SK-N-SH (cell line): ENCODE measurements around the gene RPS28. TPM values are rescaled to one million over a fixed set of nuclear protein-coding genes. Genes with fewer than 3 reads are reported as not detected.
A peak's percentile ranks its signal among the peaks of the same experiment; 100 is the strongest.

ENCODE experiments used
- CTCF ChIA-PET: fragments of 300-600, 350-600 bp; formaldehyde crosslinking; extraction: SDS; loops from one replicate; lab custom pipeline; 2021; lab: Yijun Ruan, JAX
- POLR2A ChIA-PET: fragments of 350-600 bp; sonication (Branson Sonifier 250); formaldehyde crosslinking; extraction: SDS; loops from one replicate; lab custom pipeline; 2020; ENCODE audit warnings: antibody characterized with exemption, inconsistent platforms; lab: Yijun Ruan, JAX
- DNase-seq: peaks from one replicate; pipeline ENCODE4 v3.0.0; 2012
- H2AFZ ChIP-seq: fragments of 200-600 bp; sonication (generic); 2 replicates; pipeline ENCODE4 v1.8.1; 2016; ENCODE audit warnings: antibody characterized with exemption, mild to moderate bottlenecking, low read depth
- H3F3A ChIP-seq: fragments of 200-600 bp; sonication (generic); replicated peaks from 2 replicates; pipeline ENCODE3; 2016; ENCODE audit warnings: antibody characterized with exemption, mild to moderate bottlenecking; ENCODE audit not compliant: insufficient read depth
- H3K27ac ChIP-seq, 2 experiments: fragments of 200-500 bp in 1 of 2; fragments of 200-600 bp in 1 of 2; sonication (Bioruptor generic) in 1 of 2; sonication (generic), shearing (Covaris generic) in 1 of 2; 2 replicates each; pipeline versions ENCODE4 v1.5.1 to v1.6.1; 2014 to 2016; ENCODE audit warnings: low read depth in 2 of 2, inconsistent platforms in 1 of 2, low read length in 1 of 2, mild to moderate bottlenecking in 1 of 2, mixed read lengths in 1 of 2
- H3K27me3 ChIP-seq: fragments of 200-600 bp; sonication (generic), shearing (Covaris generic); 2 replicates; pipeline ENCODE4 v1.6.1; 2016; ENCODE audit warnings: mixed run types; ENCODE audit not compliant: insufficient read depth
- H3K36me3 ChIP-seq, 2 experiments: fragments of 200-500 bp in 1 of 2; fragments of 200-600 bp in 1 of 2; sonication (Bioruptor generic) in 1 of 2; sonication (generic) in 1 of 2; replicated peaks in 1 of 2; 2 replicates each; pipeline versions ENCODE3 to v1.5.1; 2014 to 2016; ENCODE audit warnings: low read length in 1 of 2, mild to moderate bottlenecking in 1 of 2; ENCODE audit not compliant: insufficient read depth in 2 of 2, control insufficient read depth in 1 of 2
- H3K4me1 ChIP-seq, 2 experiments: fragments of 200-500 bp in 1 of 2; fragments of 200-600 bp in 1 of 2; sonication (Bioruptor generic) in 1 of 2; sonication (generic), shearing (Covaris generic) in 1 of 2; 2 replicates each; pipeline versions ENCODE4 v1.5.1 to v1.6.1; 2014 to 2016; ENCODE audit warnings: low read depth in 1 of 2, low read length in 1 of 2, mixed run types in 1 of 2; ENCODE audit not compliant: insufficient read depth in 2 of 2, control insufficient read depth in 1 of 2
- H3K4me2 ChIP-seq: fragments of 200-600 bp; sonication (generic), shearing (Covaris generic); 2 replicates; pipeline ENCODE4 v1.6.1; 2017; ENCODE audit warnings: mixed run types
- H3K4me3 ChIP-seq, 2 experiments: fragments of 200-500 bp in 1 of 2; fragments of 200-600 bp in 1 of 2; sonication (Bioruptor generic) in 1 of 2; sonication (generic), shearing (Covaris generic) in 1 of 2; 2 replicates each; pipeline versions ENCODE4 v1.5.1 to v1.8.1; 2014 to 2016; ENCODE audit warnings: low read depth in 2 of 2, inconsistent platforms in 1 of 2, low read length in 1 of 2, mild to moderate bottlenecking in 1 of 2, mixed read lengths in 1 of 2, moderate library complexity in 1 of 2
- H3K79me2 ChIP-seq: fragments of 200-600 bp; sonication (generic); 2 replicates; pipeline ENCODE4 v1.8.1; 2017; ENCODE audit warnings: mild to moderate bottlenecking; ENCODE audit not compliant: insufficient read depth
- H3K9ac ChIP-seq: fragments of 200-600 bp; sonication (generic); 2 replicates; pipeline ENCODE4 v1.6.1; 2017; ENCODE audit warnings: mixed run types
- H3K9me2 ChIP-seq: fragments of 200-600 bp; sonication (generic); 2 replicates; pipeline ENCODE4 v1.6.1; 2017; ENCODE audit warnings: mixed run types
- H3K9me3 ChIP-seq: fragments of 200-600 bp; sonication (generic); 2 replicates; pipeline ENCODE4 v1.6.1; 2017; ENCODE audit warnings: mixed run types, mild to moderate bottlenecking, moderate library complexity
- H4K20me1 ChIP-seq: fragments of 200-600 bp; sonication (generic); 2 replicates; pipeline ENCODE4 v1.6.1; 2017; ENCODE audit warnings: mild to moderate bottlenecking, mixed run types; ENCODE audit not compliant: insufficient read depth
- EP300 ChIP-seq, 2 experiments: IDR thresholded peaks; 2 replicates each; pipeline versions ENCODE4 v1.4.0 to v1.6.1; 2012; ENCODE audit warnings: borderline replicate concordance in 1 of 2, low read depth in 1 of 2, low read length in 1 of 2
- EZH2phosphoT487 ChIP-seq: fragments of 200-600 bp; sonication (generic); IDR thresholded peaks from 2 replicates; pipeline ENCODE4 v1.6.1; 2017; ENCODE audit warnings: low read depth, mixed run types, mild to moderate bottlenecking, antibody characterized with exemption, moderate library complexity, borderline replicate concordance
- FOSL2 ChIP-seq: IDR thresholded peaks from 2 replicates; pipeline ENCODE4 v1.4.0; 2012; ENCODE audit warnings: low read depth, mild to moderate bottlenecking, moderate library complexity, borderline replicate concordance
- GABPA ChIP-seq: IDR thresholded peaks from 2 replicates; pipeline ENCODE4 v1.4.0; 2012; ENCODE audit warnings: low read depth, mild to moderate bottlenecking
- GATA2 ChIP-seq: sonication (generic); formaldehyde crosslinking; IDR thresholded peaks from 2 replicates; pipeline ENCODE4 v1.5.0; 2020; ENCODE audit warnings: mild to moderate bottlenecking, missing genetic modification reagents
- JUND ChIP-seq: IDR thresholded peaks from 2 replicates; pipeline ENCODE4 v1.4.0; 2012
- MEF2A ChIP-seq: IDR thresholded peaks from 2 replicates; pipeline ENCODE4 v1.4.0; 2012; ENCODE audit warnings: low read depth, borderline replicate concordance
- NFIC ChIP-seq: IDR thresholded peaks from 2 replicates; pipeline ENCODE4 v1.4.0; 2012; ENCODE audit warnings: borderline replicate concordance
- NRF1 ChIP-seq: IDR thresholded peaks from 2 replicates; pipeline ENCODE4 v1.6.1; 2012; ENCODE audit warnings: low read depth, mild to moderate bottlenecking, low read length
- RCOR1 ChIP-seq: fragments of 150-350 bp; IDR thresholded peaks from 2 replicates; pipeline ENCODE4 v1.6.1; 2017; ENCODE audit warnings: antibody characterized with exemption, low read length
- WGBS: methylation state at CpG from one replicate; pipeline ENCODE4 v1.1.6; 2017; ENCODE audit warnings: low lambda C conversion rate; 5-methylcytosine and 5-hydroxymethylcytosine counted together
- polyA plus RNA-seq, 3 experiments: library from polyadenylated mRNA; depleted of rRNA; stranded (reverse); fragments of >200 nt; gene quantifications; 2 replicates each; pipeline ENCODE4 v1.2.3, GENCODE V29; 2012
- TF ChIP-seq, protein P1 (sequence below): fragments of 200-600 bp; sonication (generic); IDR thresholded peaks from 2 replicates; pipeline ENCODE4 v1.6.1; 2017; ENCODE audit warnings: antibody characterized with exemption, mild to moderate bottlenecking, moderate library complexity
- TF ChIP-seq, protein P2 (sequence below): IDR thresholded peaks from 2 replicates; pipeline ENCODE4 v1.4.0; 2012; ENCODE audit warnings: low read depth
- TF ChIP-seq, protein P3 (sequence below): fragments of 150-350 bp; IDR thresholded peaks from 2 replicates; pipeline ENCODE4 v1.6.1; 2016; ENCODE audit warnings: mild to moderate bottlenecking, low read depth, low read length
- TF ChIP-seq, protein P4 (sequence below): fragments of 150-350 bp; IDR thresholded peaks from 2 replicates; pipeline ENCODE4 v1.6.1; 2017; ENCODE audit warnings: antibody characterized with exemption, low read length, low read depth, borderline replicate concordance
- TF ChIP-seq, protein P5 (sequence below): IDR thresholded peaks from 2 replicates; pipeline ENCODE4 v1.4.0; 2012; ENCODE audit warnings: low read depth, borderline replicate concordance

The RPS28 gene
- polyA plus RNA-seq, 1 of the 3 experiments (the other 2 are of a cell fraction): 601 TPM

DNA sequence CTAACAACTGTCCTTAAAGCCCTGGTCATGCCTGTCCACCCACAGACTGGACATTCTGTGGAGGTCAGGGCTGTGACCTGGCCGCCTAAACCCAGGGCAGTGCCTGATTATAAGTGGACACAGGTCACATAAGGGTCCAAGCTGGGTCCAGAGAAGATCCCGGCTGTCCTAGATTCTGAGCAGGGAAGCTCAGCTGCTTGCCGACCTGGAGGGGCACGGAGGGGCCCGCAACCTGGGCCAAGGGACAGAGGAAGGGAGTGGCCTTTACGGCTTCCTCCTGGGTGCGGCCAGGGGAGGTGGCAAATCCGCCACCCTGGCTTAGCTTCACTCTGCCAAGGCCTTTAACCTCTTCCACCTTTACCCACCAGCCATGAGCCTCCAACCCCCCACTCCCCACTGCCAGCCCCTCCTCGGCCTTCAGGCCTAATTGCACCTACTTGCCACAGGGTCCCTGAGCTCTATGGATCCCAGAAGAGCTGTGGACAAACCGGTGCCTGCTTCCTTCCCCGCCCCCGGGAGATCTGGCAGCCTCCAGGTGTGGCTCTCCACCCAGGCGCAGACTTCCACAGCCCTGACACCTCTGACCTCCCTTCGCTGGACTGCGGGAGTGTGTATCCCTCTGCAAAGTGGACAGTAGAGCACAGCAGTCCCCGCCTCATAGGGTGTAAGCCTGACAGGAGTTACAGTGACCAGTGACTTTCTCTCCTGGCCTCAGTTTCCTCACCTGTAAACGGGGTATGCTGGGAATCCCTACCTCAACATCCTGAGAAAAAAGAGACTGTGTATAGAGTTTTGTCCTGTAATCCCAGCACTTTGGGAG, 14.9 kb upstream of the RPS28 start:
- Histone ChIP-seq H3K27me3 (no peaks in the 10 kb centered on the region), H3F3A (peaks cover 10% of the 10 kb centered on the region)
- POLR2A ChIA-PET: interaction anchor here (0.6 kb wide), 1 partner anchor 1815 kb away, joined by 3 read pairs; no protein-coding TSS in a partner anchor
- DNase-seq: no peak
- TF ChIP-seq JUND (no peak), GABPA (no peak), MEF2A (no peak), FOSL2 (no peak), GATA2 (CRISPR knock-in tag) (no peak), NFIC (no peak), RCOR1 (no peak), EZH2phosphoT487 (no peak), NRF1 (no peak), EP300 (IDR thresholded peaks at IDR 0.05; ENCODE audit: borderline replicate concordance in 1 of 2, low read depth in 1 of 2, low read length in 1 of 2) (no peak)
- TF ChIP-seq, protein P1, sequence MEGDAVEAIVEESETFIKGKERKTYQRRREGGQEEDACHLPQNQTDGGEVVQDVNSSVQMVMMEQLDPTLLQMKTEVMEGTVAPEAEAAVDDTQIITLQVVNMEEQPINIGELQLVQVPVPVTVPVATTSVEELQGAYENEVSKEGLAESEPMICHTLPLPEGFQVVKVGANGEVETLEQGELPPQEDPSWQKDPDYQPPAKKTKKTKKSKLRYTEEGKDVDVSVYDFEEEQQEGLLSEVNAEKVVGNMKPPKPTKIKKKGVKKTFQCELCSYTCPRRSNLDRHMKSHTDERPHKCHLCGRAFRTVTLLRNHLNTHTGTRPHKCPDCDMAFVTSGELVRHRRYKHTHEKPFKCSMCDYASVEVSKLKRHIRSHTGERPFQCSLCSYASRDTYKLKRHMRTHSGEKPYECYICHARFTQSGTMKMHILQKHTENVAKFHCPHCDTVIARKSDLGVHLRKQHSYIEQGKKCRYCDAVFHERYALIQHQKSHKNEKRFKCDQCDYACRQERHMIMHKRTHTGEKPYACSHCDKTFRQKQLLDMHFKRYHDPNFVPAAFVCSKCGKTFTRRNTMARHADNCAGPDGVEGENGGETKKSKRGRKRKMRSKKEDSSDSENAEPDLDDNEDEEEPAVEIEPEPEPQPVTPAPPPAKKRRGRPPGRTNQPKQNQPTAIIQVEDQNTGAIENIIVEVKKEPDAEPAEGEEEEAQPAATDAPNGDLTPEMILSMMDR: no peak
- TF ChIP-seq, protein P2, sequence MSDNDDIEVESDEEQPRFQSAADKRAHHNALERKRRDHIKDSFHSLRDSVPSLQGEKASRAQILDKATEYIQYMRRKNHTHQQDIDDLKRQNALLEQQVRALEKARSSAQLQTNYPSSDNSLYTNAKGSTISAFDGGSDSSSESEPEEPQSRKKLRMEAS: no peak
- TF ChIP-seq, protein P3, sequence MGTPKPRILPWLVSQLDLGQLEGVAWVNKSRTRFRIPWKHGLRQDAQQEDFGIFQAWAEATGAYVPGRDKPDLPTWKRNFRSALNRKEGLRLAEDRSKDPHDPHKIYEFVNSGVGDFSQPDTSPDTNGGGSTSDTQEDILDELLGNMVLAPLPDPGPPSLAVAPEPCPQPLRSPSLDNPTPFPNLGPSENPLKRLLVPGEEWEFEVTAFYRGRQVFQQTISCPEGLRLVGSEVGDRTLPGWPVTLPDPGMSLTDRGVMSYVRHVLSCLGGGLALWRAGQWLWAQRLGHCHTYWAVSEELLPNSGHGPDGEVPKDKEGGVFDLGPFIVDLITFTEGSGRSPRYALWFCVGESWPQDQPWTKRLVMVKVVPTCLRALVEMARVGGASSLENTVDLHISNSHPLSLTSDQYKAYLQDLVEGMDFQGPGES: no peak
- TF ChIP-seq, protein P4, sequence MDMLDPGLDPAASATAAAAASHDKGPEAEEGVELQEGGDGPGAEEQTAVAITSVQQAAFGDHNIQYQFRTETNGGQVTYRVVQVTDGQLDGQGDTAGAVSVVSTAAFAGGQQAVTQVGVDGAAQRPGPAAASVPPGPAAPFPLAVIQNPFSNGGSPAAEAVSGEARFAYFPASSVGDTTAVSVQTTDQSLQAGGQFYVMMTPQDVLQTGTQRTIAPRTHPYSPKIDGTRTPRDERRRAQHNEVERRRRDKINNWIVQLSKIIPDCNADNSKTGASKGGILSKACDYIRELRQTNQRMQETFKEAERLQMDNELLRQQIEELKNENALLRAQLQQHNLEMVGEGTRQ: no peak
- TF ChIP-seq, protein P5, sequence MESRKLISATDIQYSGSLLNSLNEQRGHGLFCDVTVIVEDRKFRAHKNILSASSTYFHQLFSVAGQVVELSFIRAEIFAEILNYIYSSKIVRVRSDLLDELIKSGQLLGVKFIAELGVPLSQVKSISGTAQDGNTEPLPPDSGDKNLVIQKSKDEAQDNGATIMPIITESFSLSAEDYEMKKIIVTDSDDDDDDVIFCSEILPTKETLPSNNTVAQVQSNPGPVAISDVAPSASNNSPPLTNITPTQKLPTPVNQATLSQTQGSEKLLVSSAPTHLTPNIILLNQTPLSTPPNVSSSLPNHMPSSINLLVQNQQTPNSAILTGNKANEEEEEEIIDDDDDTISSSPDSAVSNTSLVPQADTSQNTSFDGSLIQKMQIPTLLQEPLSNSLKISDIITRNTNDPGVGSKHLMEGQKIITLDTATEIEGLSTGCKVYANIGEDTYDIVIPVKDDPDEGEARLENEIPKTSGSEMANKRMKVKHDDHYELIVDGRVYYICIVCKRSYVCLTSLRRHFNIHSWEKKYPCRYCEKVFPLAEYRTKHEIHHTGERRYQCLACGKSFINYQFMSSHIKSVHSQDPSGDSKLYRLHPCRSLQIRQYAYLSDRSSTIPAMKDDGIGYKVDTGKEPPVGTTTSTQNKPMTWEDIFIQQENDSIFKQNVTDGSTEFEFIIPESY: no peak
- TF ChIP-seq, all 33 proteins: peak for 0
- no peaks in the 10 kb centered on the region for H3K9me2 ChIP-seq
- H4K20me1 ChIP-seq: no peaks in the 10 kb centered on the region
- CTCF ChIA-PET: interaction anchor here (1.3 to 1.9 kb wide), 2 partner anchors 39 to 47 kb away, joined by 4 read pairs; no protein-coding TSS in a partner anchor
- H3K4me1 ChIP-seq: peaks cover 4 to 12% of the 10 kb centered on the region in 2 experiments; a peak in 2 of 4 replicates
- peaks cover 10% of the 10 kb centered on the region; the same call in 1 of the 2 replicates for H3K79me2 ChIP-seq
- H3K4me3 ChIP-seq: peak overlapping the region in 1 of 2 experiments; percentile 67; a peak in 1 of 4 replicates
- H3K4me2 ChIP-seq: peak overlapping the region; percentile 96
- H3K9me3 ChIP-seq: no peaks in the 10 kb centered on the region
- H2AFZ ChIP-seq: no peak overlapping the region
- H3K36me3 ChIP-seq: peaks cover 6 to 7% of the 10 kb centered on the region in 2 experiments
- H3K27ac ChIP-seq: no peak overlapping the region
- H3K9ac ChIP-seq: no peak overlapping the region
- WGBS: 94% methylated on average over 15 of the region's 17 CpGs
